SK-N-MC (cell line): ENCODE measurements around the gene RCAN2.

Experiments used
- DNase-seq: peaks from one replicate; pipeline ENCODE4 v3.0.0-alpha.2; 2011; ENCODE audit warnings: low read depth, low spot score
- H3K27ac ChIP-seq: fragments of 200-600 bp; sonication (generic); 2 replicates; pipeline ENCODE4 v1.5.1; 2016; ENCODE audit warnings: mixed run types
- H3K36me3 ChIP-seq: fragments of 200-600 bp; sonication (generic); 2 replicates; pipeline ENCODE4 v1.6.1; 2017; ENCODE audit warnings: antibody characterized with exemption, low read length, mixed read lengths; ENCODE audit not compliant: insufficient read depth
- H3K4me3 ChIP-seq: fragments of 200-600 bp; sonication (generic); 2 replicates; pipeline ENCODE4 v1.5.1; 2016
- H3K9ac ChIP-seq: fragments of 200-600 bp; sonication (generic); 2 replicates; pipeline ENCODE4 v1.8.0; 2017; ENCODE audit warnings: mixed run types, mixed read lengths; ENCODE audit not compliant: insufficient read length
- H3K9me3 ChIP-seq: fragments of 200-600 bp; sonication (generic); 2 replicates; pipeline ENCODE4 v1.6.1; 2017; ENCODE audit warnings: low read depth, mild to moderate bottlenecking, antibody characterized with exemption, low read length, moderate library complexity, mixed read lengths
- EZH2 ChIP-seq: fragments of 200-600 bp; sonication (generic); IDR thresholded peaks from one replicate; pipeline ENCODE4 v1.6.1; 2017; ENCODE audit warnings: antibody characterized with exemption
- FOXP2 ChIP-seq: optimal IDR thresholded peaks from 2 replicates; pipeline ENCODE3; 2011; ENCODE audit warnings: mild to moderate bottlenecking, moderate library complexity; ENCODE audit not compliant: insufficient read depth; ENCODE audit errors: extremely low read length, control extremely low read depth
- POLR2AphosphoS5 ChIP-seq: IDR thresholded peaks from 2 replicates; pipeline ENCODE4 v1.6.1; 2012; ENCODE audit warnings: mild to moderate bottlenecking, low read depth, low read length, borderline replicate concordance

RCAN2 gene

DNA sequence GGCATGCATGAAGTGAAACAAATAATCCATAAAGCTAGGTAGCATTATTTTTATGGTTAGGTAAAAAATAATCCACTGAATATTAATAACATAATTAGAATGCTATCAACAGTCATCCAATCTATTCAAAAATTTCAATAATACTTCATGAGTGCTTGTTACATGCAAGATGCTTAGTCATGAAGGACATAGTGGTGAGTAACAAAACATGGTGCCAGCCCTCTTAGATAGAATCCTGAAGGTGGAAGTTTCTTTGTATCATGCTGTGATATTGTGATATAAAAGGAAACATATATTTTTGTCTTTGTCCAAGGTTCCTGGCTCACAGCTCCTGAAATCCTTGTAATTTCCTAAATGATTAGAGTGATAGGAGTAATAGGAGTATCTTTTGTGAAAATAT is 14.9 kb downstream of the RCAN2 start:
- TF ChIP-seq POLR2AphosphoS5 (no peak), FOXP2 (no peak), EZH2 (no peak)
- no peak for DNase-seq
- no peak overlapping the region for H3K9ac ChIP-seq
- H3K4me3 ChIP-seq: no peak overlapping the region
- H3K27ac ChIP-seq: no peak overlapping the region
- no peaks in the 10 kb centered on the region for H3K9me3 ChIP-seq
- no peaks in the 10 kb centered on the region for H3K36me3 ChIP-seq

DNA sequence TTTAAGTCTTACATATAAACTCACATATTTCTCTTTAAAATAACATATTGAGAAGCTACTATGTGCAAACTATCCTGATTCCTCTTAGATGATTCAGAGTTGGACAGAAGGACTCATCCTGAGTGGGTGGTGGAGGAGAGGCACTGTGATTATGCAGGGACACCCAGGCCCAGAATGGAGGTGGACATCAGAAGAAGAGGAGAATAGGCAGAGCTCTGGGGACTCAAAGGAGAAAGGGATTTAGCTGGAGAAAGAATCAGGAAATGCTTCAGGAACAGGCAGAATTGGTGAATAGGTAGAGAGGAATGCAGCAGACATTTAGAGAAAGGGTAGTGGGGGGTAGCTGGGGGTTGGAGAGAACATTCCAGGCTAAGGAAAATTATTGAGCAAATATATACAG is 17.4 kb downstream of the RCAN2 start:
- TF ChIP-seq EZH2: no peak
- TF ChIP-seq POLR2AphosphoS5: no peak
- TF ChIP-seq FOXP2: no peak
- no peak overlapping the region for H3K27ac ChIP-seq
- H3K9ac ChIP-seq: no peak overlapping the region
- no peaks in the 10 kb centered on the region for H3K36me3 ChIP-seq
- no peak for DNase-seq
- H3K4me3 ChIP-seq: no peak overlapping the region
- H3K9me3 ChIP-seq: no peaks in the 10 kb centered on the region

DNA sequence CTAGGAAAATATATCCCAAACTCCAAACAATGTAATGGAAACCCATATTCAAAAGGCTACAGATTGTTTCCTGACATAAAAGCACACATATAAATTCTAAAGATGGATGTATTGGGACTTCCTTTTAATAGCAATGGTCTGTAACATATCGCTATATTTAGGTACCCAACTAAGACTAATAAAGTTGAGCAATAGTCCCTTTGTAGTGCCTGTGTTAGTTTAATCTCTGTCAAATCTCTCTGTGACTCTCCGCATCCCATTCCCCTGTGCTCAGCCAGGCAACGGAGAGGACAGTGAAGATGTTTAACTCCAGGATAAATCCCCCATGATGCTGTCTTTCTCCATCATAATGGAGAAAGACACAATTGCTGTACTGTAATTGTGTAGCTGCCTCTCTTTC is 19.0 kb downstream of the RCAN2 start:
- TF ChIP-seq FOXP2 (no peak), EZH2 (no peak), POLR2AphosphoS5 (no peak)
- Histone ChIP-seq H3K9me3 (no peaks in the 10 kb centered on the region), H3K27ac (no peak overlapping the region), H3K36me3 (no peaks in the 10 kb centered on the region), H3K9ac (no peak overlapping the region), H3K4me3 (no peak overlapping the region)
- DNase-seq: no peak

DNA sequence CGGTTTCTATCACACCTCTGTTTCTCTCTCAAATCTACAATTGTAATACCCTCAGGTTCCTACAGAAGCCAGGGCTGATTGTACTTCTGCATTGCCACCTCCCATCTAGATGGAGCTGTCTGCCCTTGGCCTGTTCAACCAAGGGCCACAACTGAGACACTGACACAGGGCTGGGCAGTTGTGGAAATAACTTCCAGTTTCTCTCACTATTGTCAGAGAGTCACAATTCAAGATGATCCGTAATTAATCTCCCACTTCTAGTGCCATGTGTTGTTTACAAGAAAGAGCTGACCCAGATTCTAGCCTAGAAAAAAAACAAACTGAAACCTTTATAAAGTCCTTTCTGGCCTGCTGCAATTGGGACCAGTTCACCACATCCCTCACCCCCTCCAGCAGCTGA is 22.2 kb downstream of the RCAN2 start:
- DNase-seq: no peak
- H3K27ac ChIP-seq: no peak overlapping the region
- TF ChIP-seq EZH2: no peak
- no peak for TF ChIP-seq FOXP2
- no peak for TF ChIP-seq POLR2AphosphoS5
- no peak overlapping the region for H3K4me3 ChIP-seq
- H3K9ac ChIP-seq: no peak overlapping the region
- no peaks in the 10 kb centered on the region for H3K9me3 ChIP-seq
- H3K36me3 ChIP-seq: no peaks in the 10 kb centered on the region

DNA sequence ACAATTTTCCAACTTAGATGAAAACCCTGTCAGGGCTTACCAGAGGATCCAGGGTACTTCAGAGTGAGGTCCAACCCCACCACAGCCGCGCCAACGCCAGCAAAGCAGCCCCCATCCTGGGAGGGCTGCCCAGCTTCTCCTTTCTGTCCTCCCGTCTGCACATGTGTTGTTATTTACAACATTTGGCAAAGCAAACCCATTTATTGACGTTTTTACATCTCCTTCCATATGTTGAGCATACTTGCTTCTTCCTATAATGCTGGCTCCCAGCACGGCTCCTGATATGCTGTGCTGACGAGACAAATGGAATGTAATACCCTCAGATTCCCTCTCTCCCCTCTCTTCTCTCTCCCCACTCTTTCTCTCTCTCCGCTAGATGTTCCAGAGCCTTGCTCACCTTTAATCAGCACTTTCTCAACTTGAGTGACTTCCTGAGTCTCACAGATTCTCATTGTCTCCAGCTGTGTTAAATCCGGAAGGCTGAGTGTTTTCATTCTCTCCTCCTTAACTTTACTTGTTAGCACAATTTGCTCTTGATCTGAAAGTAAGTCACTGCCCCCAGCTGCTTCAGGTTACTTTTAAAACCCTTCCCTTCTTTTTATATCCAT is 22.7 kb downstream of the RCAN2 start:
- H3K4me3 ChIP-seq: no peak overlapping the region
- no peak overlapping the region for H3K27ac ChIP-seq
- no peaks in the 10 kb centered on the region for H3K36me3 ChIP-seq
- TF ChIP-seq POLR2AphosphoS5: no peak
- TF ChIP-seq FOXP2: no peak
- TF ChIP-seq EZH2: no peak
- H3K9me3 ChIP-seq: no peaks in the 10 kb centered on the region
- no peak overlapping the region for H3K9ac ChIP-seq
- no peak for DNase-seq

DNA sequence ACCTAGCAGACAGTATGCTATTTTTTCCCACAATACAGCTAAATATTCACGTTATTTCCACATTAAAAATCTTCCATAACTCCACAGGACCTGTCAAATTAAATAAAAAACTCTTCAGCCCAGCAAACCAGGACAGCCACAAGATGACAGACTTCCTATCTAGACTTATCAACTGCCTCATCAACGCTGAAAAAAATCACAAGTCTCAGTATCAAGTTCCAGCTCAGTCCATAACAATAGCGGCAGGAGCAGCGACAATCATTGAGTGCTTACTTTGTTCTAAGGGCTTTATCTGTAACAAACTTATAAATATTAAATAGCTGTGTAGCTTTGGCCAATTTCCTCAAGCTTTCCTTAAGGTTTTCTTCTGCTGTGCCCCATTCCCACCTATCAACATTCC is 24.7 kb downstream of the RCAN2 start:
- Histone ChIP-seq H3K36me3 (no peaks in the 10 kb centered on the region), H3K9me3 (no peaks in the 10 kb centered on the region), H3K9ac (no peak overlapping the region), H3K27ac (no peak overlapping the region), H3K4me3 (no peak overlapping the region)
- DNase-seq: no peak
- no peak for TF ChIP-seq FOXP2
- no peak for TF ChIP-seq EZH2

DNA sequence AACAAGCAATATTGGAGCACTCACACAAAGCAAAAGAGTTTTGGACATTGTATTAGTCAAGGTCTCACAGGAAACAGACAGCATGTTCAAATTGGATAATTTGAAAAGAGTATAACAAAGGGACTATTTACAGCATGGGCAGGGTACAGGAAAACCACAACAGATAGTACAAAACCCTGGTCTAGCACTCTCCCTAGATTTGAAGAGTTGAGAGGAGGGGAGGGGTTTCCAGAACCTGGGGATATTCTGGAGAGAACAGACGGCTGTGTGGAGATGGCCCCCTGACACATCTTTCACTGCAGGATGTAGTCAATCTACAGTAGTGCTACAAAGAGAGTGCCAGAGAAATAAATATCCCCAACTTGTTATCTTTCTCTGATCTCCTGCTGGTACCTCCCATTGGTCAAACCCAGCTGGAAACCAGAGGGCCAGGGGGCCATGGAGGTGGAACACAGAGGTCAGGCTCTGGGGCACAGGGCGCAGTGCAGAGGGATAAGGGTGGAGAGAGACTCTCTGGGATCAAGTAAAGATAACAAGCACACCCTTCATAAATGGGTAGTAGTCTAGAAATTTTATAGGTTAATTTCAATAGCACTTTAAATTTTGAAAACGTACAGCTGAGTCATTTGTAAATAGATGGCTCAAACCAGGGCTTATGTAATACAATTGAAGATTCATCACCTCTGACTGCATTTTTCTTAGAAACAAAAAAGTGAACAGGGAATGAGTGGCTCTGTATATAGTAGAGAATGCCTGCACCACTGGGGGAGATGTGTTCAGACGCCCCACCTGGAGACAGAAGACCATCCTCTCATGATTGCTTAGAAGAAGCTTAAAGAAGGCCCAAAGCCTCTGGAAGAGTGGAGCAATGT is 25.7 kb downstream of the RCAN2 start:
- no peak overlapping the region for H3K27ac ChIP-seq
- DNase-seq: no peak
- no peak overlapping the region for H3K9ac ChIP-seq
- TF ChIP-seq FOXP2: no peak
- no peak for TF ChIP-seq POLR2AphosphoS5
- no peak for TF ChIP-seq EZH2
- no peaks in the 10 kb centered on the region for H3K9me3 ChIP-seq
- H3K36me3 ChIP-seq: no peaks in the 10 kb centered on the region
- H3K4me3 ChIP-seq: no peak overlapping the region

DNA sequence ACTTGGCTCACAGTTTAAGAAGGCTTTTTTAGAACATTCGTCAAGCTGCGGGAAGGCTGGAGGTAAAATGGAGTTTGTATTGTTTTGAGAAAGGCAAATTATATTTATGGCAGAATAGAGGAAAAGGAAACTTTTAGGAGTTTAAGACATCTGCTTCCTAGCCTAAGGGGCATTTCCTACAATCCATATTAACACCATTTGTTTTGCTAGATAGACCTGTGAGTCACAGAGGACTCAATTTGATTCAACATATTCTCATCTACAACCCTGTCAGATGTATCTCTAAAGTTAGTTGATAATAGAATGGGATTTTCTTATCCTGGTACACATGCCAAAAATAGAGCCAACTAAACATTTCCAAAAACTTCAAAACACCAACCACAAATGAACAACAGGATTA is 35.0 kb downstream of the RCAN2 start:
- no peak overlapping the region for H3K4me3 ChIP-seq

More for the DNA sequence above, 35.0 kb downstream of the RCAN2 start:
- H3K9me3 ChIP-seq: no peaks in the 10 kb centered on the region
- no peak overlapping the region for H3K27ac ChIP-seq
- DNase-seq: no peak
- H3K36me3 ChIP-seq: no peaks in the 10 kb centered on the region
- no peak overlapping the region for H3K9ac ChIP-seq
- TF ChIP-seq FOXP2 (no peak), EZH2 (no peak), POLR2AphosphoS5 (no peak)
